Non-pigmented ciliary epithelial cell (primary cell): Measurements from ENCODE around the gene ITPK1.

Source experiments
- DNase-seq: peaks from one replicate; pipeline ENCODE4 v3.0.0-alpha.2; 2010; ENCODE audit warnings: low read depth

Gene ITPK1

DNA sequence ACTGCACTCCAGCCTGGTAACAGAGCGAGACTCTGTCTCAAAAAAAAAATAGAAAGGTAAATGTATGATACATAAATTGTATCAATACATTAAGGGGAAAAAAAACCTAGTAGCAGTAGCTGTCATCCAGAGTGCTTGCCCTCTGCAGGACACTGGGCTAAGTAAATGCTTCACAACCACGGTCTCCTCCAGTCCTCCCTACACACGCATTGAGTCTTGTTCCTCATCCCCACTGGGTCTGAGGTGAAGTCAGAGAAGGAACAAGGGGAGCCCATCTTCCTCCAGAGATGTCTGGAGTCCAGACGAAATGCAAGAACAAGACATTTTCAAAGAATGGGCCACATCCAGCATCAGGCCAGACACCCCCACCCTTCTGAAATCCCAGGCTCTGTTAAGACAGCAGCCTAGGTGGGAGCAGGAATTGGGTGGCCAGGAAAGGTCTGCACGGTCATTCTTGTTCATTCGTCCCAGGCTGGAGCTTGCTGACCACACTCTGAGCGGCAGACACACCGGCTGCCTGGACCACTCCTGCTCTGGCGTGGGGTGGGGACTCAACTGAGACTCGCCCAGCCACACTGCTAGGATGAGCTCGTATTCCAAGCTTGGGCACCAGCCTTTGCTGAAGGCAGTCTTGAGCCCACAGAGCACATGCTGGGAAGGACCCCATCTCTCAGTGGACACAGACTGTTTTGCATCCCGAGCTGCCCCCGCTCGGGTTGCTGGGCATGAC lies 147.3 kb downstream of the ITPK1 start:
- no peak for DNase-seq

DNA sequence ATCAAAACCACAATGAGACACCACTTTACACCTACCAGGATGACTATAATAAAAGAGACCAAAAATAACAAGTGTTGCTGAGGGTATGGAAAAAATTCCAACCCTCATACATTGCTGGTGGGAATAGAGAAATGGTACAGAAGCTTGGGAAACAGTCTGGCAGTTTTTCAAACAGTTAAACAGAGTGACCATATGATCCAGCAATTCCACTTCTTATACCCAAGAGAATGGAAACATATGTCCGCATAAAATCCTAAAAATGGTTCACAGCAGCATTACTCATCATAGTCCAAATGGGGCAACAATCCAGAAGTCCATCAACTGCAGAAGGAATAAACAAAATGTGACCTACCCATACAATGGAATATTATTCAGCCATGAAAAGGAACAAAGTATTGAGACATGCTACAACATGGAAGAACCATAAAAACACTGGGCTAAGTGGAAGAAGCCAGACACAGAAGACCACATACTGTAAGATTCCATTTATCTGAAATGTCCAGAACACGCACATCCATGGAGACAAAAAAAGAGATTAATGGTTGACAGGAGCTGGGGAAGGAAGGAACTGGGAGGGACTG lies 148.3 kb downstream of the ITPK1 start:
- no peak for DNase-seq

DNA sequence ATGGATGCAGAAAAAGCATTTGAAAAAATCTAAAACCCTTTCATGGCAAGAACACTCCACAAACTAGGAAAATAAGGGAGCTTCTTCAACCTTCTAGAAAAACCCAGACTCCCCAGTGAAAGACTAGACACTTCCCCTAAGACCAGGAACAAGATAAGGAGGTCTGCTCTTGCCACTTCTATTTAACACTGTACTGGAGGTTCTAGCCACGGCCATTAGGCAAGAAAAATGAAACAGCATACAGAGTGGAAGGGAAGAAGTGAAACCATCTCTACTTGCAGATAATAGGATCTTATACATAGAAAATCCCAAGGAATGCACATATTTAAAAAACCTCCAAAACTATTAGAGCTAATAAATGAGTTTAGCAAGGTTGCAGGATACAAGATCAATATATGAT lies 150.4 kb downstream of the ITPK1 start:
- DNase-seq = no peak

DNA sequence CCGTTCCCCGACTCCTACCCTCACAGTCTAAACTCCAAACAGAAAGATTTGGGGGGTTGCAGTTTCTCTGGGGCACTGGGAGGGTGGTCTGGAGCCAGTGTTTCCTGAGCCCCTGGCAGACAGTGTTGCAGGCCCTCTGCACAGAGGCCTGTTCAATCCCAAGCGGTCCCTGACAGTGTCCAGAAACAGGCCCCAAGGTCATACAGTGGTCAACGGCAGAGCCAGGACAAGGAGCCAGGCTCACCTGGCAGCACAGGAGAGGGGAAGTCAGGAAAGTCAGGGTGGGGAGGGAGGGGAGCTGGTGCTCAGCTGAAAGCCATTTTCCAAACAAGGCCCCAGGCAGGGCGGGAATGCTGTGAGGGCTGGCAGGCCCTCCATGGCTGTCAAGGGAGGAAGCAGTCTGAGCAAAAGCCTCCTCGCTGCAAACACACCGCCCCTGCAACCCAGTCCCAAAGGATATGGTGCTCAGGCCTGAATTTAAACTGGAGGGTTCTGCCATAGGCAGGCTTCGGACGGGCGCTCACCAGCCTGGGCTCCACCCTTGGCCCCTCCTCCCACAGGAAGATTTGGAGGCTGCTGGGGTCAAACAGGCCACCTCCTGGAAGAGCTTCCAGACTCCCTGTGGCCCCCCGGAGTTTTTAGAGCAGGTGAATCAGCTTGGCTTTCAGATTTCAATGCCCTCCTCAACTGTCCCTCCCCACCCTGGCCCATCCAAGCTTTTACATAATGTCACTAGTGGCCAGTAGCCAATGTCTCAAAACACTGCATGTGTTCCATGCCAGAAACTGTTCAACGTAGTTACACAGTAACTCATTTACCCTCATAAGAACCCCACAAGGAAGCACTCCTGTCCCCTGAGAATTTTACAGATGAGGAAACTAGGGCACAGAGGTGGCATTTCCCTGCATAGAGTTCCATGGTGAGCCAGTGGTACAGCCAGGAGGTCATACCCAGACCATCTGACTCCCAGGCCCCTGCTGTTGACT lies 151.3 kb downstream of the ITPK1 start:
- no peak for DNase-seq

DNA sequence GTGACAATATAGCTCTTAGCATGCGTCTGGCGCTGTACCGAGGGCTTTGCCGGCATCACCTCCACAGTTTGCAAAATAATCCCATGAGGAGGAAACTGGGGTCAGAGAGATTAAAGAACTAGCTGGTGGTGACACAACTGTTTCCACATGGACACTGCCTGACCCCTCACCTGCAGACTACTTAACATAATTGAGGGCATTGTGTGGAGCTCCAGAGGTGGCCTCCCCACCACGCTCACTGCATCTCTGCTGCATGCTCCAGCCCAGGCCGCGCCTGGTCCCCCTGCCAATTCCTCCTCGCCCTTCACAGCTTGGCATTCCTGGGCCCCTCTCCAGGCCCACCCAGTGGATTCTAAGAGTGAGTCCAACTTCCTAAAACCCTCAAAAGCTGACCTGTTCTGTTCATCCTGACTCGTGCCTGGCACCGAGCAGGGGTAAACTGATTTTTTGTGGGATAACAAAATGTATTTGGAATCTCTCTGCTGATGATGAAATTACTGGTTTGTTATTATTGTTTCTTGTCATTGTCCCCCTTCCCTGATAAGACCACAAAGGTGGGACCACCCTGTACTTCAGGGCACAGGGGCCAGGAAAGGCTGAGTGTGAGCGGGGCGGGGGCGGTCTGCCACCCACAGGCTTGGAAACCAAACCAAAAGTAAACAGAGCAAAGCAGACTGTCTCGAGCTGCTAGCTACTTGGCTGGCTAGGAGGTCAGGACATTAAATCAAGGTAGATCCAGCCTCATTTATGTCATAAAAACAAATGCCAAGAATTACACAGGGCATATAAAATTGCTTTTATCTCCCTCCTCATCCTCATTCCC lies 152.2 kb downstream of the ITPK1 start:
- no peak for DNase-seq

DNA sequence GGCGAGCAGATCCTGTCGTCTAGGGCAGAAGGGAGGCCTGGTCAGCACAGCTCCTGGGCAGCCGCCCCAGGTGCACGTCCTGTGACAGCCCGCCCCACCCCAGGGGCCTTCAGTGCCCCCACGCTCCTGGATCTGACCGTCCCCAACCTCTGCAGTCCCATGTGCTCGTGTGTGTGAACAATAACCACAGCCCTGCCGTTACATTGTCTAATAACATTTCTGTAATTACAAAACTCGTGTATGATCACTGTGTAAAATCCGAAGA lies 153.0 kb downstream of the ITPK1 start:
- no peak for DNase-seq

DNA sequence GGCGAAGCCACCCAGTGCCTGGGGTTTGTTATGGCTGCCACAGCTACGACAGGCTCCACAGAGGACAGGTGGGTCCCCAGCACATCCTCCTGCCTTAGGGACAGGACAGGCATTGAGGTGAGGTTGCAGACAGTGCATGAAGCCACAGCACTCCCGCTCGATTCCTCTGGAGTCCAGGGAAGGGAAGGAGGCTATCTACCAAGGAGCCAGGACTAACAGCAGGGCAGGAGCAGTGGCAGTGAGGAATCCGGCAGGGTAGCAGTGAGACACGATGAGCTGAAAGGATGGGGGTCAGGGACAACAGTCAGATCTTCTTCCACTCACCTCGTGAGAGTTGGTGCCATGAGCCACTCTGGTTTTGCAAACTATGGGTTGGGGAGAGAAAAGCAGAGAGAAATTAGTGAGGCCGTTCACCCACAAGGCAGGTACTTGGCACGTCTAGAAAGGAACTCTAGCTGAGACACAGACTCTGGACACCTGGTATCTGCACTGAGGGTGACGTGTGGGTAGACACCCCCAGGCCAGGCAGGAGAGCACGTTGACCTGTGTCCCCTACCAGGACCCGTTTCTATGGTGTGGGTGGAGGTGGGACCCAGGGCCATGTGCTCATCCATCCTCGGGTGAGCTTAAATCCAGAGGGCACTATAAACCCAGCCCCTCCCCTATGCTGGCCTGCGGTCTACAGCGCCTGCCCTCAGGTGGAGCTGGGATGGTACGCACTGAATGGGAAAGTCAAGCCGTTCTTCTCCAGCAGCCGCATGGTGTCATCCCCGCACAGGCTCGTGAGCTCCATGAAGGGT lies 153.5 kb downstream of the ITPK1 start:
- no peak for DNase-seq

DNA sequence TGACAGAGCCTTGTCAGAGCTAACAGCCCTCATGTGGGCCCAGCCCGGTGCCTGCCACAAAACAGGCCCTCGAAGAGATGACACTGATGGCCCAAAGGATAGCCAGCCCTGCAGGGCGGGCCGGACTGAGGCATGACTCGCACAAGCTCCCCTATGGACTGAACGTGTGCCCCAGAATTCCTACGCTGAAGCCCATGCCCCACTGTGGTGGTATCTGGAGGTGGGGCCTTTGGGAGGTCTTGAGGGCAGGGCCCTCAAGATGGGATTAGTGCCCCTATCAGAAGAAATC lies 154.2 kb downstream of the ITPK1 start:
- no peak for DNase-seq

DNA sequence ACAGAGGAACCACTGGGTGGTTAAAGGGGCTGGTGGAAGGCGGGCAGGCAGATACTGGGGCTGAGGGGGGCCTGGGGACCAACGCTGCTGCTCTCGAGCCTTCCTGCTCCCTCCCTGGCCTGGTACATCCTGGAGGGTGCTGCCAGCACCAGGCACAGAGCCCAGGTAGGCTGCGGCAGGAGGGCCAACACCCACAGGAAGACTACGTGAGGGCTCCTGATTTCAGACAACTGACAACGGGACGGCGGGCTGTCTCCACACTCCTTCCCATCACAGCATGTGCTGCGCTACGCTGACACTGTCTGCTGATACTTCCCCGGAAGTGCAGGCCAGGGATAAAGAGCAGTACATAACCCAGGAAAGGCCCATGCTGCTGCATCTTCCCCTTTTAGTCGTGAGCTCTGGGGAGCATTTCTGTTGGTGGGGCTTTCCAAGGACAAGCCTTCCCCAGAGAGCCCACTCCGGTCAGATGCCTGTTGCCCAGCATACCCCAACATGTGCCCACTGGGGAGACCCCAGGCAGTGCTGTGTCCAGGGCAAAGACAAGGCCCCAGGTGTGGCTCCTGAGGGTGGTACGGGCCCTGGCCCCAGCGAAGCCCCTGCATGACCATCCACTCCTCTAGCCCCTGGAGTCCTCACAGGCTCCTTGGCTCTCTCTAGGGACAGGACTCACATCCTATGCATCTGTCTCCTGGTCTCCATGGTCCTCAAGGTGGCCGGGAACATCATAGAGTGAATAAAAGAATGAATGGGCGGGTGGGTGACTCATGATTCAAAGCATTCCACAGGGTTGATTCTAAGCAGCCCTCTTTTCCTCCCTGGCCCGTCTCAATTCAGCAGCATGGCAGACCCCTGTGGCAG lies 154.8 kb downstream of the ITPK1 start:
- DNase-seq = peak; percentile 18

DNA sequence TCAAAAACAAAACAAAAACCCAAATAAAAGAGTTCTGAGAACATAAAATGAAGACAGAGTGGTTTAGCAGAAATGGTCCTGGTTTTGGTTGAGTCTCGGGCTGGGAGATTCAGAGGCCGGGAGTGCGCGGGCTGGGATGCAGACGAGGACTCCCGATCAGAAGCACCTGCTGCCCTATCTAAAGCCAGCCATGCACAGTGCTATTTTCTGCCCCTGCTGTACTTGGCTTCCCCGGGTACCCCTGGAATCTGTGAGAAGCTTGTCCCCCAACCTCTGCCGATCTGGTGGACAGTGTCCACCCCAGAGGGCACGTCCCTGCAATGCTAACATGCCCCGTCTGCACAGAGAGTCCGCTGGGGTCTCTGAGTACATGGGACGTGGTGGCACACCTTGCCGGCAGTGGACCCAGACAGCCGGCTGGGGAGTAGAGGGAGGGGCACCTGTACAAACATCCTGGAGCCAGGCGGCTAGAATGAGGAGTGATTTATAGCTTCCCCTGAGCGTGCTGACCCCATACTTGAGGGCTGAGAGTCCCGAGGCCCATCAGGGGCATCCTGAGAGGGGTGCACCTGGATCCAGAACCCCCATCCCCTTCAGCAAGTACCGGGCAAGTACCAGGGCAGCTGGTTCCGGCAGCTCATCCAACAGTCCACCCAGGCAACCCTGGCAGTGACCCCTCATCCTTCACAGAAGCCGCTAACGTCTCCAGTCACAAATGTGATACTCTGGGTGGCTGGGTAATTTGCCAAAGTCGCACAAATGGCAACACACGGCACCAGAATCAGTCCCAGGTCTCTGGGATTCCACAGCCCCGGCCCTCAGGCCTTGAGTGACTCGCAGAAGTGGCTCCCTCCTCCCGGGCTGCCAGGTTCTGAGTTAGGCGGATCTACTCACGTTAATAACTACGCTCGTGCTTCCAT lies 155.7 kb downstream of the ITPK1 start:
- DNase-seq = no peak

DNA sequence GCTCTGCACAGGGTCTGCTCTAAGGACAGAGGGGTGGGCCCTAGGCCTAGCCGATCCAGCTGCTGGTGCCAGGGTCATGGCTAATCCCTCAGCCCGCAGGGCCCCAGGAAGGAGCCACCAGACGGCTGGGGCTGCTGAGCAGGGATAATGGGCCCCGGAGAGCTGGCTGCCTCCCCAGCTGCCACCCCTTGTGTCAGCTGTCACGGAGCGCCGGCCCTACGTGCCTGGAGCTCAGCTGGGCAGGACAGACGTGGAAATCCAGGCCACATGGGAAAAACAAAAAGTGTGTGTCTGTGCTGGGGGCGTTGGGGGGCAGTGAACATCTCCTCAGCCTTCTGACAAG lies 156.6 kb downstream of the ITPK1 start:
- DNase-seq = no peak

DNA sequence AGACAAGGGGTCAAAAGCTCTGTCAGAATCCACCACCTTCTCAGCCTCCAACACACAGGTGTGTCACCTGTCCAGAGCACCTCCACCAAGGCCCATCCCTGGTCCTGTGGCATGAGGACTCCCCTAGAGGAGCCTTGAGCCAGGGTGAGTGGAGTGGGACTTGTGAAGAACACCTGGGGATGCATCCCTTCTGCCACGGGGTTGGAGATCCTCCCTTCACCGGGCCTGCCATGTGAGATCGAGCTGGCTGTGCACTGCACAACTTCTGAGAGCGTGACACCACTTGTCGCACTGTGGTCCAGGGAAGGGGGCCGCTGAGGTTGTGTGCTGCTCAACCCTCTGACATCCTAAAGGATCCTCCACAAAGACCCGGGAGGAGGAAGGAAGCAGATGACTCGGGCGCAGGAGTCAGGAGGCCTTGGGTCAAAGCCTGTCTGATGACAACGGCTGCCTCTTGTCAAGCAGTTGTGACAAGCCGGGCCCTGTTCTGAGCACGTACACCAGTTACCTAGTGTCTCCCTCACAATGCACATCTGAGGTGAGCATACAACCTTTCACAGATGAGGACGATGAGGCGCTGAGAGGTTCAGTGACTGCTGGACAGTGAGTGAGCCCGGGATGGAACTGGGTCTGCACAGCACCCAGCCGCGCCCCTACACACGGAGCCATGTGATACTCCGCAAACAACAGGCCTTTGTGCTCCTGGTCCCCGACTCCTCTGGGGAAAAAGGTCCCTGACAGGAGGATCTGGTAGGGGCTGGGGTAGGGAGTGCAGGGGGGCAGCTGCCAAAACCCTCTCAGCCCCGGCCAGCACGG lies 157.1 kb downstream of the ITPK1 start:
- no peak for DNase-seq

DNA sequence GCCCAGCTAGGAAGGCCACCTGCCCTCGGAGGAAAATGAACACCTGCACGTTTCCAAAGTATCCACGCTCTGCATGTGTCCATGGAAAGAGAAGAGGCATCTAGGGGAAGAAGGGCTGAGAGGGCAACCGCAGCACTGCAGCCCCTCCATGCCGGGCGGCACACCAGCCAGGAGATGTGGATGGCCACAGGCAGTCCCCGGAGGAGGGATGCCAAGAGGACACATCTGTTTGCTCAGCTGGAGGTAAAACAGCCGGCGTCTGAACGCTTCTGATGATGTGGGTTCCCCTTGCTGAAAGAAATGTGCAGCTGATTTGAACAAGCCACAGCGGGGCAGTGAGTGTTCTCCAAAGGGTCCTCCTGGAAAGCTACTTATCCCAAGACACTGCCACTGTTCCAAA lies 158.8 kb downstream of the ITPK1 start:
- DNase-seq = no peak

DNA sequence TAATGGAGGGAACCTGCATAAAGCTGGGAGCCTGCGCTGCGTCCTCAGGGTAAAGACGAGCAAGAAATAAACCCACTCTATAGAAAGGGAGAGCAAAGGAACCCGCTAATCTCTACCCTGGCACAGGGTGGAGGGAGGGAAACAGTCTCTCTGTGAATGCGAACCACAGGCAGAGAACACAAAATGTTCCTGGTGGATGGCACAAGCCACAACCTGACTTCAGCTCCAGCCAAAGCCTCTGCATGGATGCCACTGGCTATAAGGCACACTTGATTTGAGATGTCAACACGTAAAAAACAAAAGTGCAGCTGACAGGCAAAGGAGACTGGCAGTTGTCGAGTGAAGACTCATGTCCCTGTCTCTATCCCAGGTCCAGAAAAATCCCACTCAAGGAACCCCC lies 160.3 kb downstream of the ITPK1 start:
- DNase-seq = no peak

DNA sequence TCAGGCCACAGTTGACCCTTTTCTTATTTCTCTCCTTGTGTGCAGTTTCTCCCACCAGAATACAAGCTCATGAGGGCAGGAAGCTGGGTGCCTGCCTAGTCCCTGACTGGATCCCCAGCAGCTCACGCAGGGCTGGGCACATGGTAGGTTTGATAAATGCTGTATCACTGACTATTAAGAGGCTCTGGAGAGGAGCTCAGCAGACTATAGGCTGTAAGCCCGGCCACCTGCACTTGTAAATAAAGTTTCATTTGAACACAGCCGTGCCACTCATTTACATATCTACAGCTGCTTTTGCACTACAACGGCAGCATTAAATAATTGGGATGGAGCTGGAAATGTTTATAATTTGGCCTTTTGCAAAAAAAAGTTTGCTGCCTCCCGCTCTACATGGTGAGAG lies 160.8 kb downstream of the ITPK1 start:
- DNase-seq = no peak

DNA sequence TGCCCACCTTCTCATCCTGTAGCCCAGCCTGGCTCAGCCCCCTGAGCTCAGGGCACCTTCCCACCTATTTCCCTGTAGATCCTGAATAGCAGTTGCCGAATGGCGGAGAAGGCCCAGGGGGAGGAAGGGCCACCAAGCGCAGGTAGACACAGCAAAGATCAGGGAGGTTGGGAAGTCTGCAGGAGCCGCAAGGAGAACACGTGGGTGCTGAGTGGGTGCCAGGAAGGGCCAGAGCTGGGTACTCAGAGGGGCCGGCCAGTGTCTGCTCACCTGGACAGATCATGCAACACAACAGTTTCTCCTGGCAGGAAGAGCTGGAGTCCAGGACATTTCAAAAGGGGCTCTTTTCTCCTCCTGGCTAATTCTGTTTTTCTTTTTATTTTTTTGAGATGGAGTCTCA lies 162.2 kb downstream of the ITPK1 start:
- no peak for DNase-seq

DNA sequence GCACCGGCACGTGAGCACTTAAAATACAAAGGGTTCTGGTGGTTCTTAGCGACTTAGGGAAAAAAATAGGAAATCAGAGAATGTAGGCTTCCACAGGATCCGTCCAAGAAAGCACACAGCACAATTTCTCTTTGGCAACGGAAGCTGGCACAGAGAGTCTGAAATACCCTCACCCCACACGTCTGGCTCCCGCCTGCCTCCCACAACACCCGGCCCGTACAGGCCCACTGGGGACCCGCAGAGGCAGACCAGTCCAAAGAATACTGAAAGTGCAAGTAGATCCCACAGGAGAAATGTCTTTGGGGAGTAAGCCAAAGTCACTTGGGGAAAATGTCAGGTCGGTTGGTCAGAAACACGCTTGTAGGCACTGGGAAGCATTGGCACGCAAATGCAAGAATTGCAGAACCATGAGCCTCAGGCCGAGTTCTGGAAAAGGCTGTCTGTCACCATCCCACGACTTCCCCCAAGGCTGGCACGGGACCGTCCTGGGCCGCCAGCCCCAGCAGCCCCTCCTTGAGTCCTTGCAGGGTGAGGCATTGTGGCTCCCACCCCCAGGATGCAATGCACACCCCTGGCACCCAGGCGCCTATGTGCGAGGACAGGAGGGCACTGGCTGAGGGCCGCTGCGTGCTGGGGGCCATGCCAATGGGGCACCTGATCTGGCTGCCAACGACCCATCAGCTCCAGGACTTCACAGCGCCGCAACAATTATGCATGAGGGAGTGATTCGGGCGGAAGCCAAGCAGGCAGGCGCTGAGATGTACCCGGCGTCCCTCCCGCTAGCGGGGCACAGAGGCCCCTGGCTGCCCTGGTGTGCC lies 163.0 kb downstream of the ITPK1 start:
- no peak for DNase-seq

DNA sequence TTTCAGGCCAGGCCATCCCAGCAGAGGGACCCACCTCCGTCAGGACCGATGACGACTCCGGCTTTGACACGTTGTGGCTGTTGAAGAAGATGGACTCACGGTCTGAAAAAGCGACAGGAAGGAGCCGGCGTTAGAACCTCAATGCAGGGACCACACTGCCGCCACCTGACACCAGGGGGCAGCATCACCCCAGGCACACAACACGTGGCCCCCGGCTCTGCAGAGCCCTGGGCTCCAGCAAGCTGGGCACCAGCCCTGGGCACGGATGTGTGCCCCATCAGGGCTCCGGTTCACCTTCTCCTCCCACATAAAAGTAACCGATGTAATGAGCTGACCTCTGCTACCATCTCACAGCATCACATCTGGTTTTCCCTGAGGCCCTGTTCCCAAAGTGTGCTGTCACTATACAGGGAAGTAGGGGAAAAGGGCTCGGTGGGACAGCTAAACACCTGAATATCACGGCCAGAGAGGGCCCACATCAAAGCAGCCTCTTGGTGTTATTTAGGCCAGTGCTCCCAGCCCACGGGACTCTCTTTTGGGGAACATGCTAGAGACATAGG lies 163.7 kb downstream of the ITPK1 start:
- no peak for DNase-seq
